Astrocyte (in vitro differentiated cells and primary cell): Measurements from ENCODE around the gene PRG3.

Experiments
- EZH2 ChIP-seq: IDR thresholded peaks from 2 replicates; pipeline ENCODE4 v1.6.1; 2012; ENCODE audit warnings: mild to moderate bottlenecking, low read length, inconsistent platforms; ENCODE audit not compliant: insufficient read depth
- TF ChIP-seq, protein P1 (sequence below): IDR thresholded peaks from 2 replicates; pipeline ENCODE4 v1.5.1; 2011; ENCODE audit warnings: low read depth, mild to moderate bottlenecking, inconsistent platforms, low read length, moderate library complexity; ENCODE audit not compliant: insufficient read depth

DNA sequence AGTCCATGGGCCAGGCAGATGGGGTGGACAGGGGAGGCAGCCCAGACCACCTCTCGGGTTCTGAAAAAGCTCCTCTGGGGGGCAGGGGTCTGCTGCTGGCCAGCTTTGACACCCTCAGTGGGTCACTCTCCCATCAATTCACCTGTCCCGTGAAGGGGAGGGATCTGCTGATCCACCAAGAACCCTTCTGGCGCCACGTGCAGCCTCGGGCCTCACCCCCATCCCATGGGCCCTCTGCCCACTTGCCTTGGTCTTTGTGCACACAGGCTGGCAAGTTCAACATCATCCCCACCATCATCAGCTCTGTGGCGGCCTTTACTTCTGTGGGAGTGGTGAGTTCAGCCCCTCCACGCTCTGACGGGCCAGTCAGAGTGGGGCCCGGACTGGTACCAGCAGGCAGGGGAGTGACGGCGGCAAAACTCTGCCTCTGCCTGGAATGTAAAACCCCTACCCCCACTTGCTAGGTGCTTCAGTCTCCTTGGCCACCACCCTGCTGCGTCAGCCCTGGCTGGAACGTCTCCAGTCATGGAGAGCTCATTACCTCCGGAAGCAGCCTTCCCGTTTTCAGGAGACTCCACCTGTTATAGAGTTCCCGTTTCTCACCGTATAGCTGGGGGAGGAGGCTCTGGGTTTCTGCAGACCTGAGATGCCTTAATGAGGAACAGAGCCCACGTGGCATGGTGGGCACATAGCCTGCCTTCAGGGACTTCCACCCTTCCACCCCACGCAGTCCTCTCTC is 12.7 kb downstream of the PRG3 start:
- TF ChIP-seq, protein P1, sequence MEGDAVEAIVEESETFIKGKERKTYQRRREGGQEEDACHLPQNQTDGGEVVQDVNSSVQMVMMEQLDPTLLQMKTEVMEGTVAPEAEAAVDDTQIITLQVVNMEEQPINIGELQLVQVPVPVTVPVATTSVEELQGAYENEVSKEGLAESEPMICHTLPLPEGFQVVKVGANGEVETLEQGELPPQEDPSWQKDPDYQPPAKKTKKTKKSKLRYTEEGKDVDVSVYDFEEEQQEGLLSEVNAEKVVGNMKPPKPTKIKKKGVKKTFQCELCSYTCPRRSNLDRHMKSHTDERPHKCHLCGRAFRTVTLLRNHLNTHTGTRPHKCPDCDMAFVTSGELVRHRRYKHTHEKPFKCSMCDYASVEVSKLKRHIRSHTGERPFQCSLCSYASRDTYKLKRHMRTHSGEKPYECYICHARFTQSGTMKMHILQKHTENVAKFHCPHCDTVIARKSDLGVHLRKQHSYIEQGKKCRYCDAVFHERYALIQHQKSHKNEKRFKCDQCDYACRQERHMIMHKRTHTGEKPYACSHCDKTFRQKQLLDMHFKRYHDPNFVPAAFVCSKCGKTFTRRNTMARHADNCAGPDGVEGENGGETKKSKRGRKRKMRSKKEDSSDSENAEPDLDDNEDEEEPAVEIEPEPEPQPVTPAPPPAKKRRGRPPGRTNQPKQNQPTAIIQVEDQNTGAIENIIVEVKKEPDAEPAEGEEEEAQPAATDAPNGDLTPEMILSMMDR, result no peak
- TF ChIP-seq EZH2, result no peak
